K562 (cell line): ENCODE data around the gene TGM1.

Source experiments
- ATF2 ChIP-seq: sonication (generic); formaldehyde crosslinking; IDR thresholded peaks from 2 replicates; pipeline ENCODE4 v1.8.1; 2022; ENCODE audit warnings: missing genetic modification reagents
- CREB1 ChIP-seq, 2 experiments: sonication (generic) in 1 of 2; formaldehyde crosslinking in 1 of 2; IDR thresholded peaks; 2 replicates each; pipeline versions ENCODE4 v1.6.1 to v1.8.0; 2012 to 2022; ENCODE audit warnings: inconsistent platforms in 1 of 2, mild to moderate bottlenecking in 1 of 2, missing genetic modification reagents in 1 of 2, moderate library complexity in 1 of 2
- MXI1 ChIP-seq: IDR thresholded peaks from 2 replicates; pipeline ENCODE4 v1.6.1; 2011; ENCODE audit warnings: low read depth, mild to moderate bottlenecking, improper control_type of control experiment, low read length
- NR2C1 ChIP-seq, 2 experiments: fragments of 450-650 bp; IDR thresholded peaks; 2 replicates each; pipeline ENCODE4 v1.6.1; 2017; ENCODE audit warnings: mild to moderate bottlenecking in 2 of 2, antibody characterized with exemption in 1 of 2, inconsistent platforms in 1 of 2, missing compliant biosample characterization in 1 of 2, missing genetic modification characterization in 1 of 2
- PHF21A ChIP-seq: fragments of 450-650 bp; IDR thresholded peaks from 2 replicates; pipeline ENCODE4 v1.6.1; 2017; ENCODE audit warnings: low read depth, borderline replicate concordance
- TSHZ1 ChIP-seq: fragments of 250-450 bp; sonication (Bioruptor Pico); IDR thresholded peaks from 2 replicates; pipeline ENCODE4 v1.4.0; 2020; ENCODE audit warnings: mild to moderate bottlenecking, moderate library complexity
- TF ChIP-seq, protein P1 (sequence below), 3 experiments: fragments of 200-800 bp in 1 of 3; fragments of 250-450 bp in 1 of 3; fragments of 450-650 bp in 1 of 3; sonication (Bioruptor Pico) in 1 of 3; sonication (Bioruptor generic) in 1 of 3; formaldehyde crosslinking in 1 of 3; IDR thresholded peaks; 2 replicates each; pipeline versions ENCODE4 v1.6.1 to v1.8.0; 2016 to 2022; ENCODE audit warnings: mild to moderate bottlenecking in 2 of 3, missing genetic modification characterization in 2 of 3, missing compliant biosample characterization in 1 of 3, moderate library complexity in 1 of 3
- TF ChIP-seq, protein P2 (sequence below): fragments of 250-450 bp; sonication (Bioruptor Pico); IDR thresholded peaks from 2 replicates; pipeline ENCODE4 v1.5.0; 2020; ENCODE audit warnings: mild to moderate bottlenecking, borderline replicate concordance

DNA sequence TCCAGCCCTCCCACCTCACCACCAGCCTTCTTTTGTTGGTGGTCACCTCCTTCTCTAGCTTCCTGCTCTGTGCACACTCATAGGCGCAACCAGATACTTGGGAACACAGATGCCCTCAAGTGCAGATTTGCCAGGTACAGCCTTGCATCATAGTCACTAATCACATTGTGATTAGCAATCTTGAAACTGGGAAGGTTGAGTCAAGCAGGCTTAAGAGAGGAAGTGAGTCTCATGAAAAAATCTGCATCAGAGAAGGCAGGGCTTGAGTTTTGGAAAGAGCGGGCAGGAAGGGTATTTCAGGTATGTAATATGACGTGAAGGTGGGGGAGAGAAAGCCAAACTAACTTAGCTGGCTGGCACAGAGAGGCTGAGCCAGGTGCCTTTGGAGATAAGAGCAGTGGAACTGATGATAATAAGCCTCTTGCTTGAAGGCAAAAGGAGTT lies 11.1 kb upstream of the TGM1 start:
- no peak for TF ChIP-seq ATF2
- no peak for TF ChIP-seq PHF21A
- TF ChIP-seq, protein P1, sequence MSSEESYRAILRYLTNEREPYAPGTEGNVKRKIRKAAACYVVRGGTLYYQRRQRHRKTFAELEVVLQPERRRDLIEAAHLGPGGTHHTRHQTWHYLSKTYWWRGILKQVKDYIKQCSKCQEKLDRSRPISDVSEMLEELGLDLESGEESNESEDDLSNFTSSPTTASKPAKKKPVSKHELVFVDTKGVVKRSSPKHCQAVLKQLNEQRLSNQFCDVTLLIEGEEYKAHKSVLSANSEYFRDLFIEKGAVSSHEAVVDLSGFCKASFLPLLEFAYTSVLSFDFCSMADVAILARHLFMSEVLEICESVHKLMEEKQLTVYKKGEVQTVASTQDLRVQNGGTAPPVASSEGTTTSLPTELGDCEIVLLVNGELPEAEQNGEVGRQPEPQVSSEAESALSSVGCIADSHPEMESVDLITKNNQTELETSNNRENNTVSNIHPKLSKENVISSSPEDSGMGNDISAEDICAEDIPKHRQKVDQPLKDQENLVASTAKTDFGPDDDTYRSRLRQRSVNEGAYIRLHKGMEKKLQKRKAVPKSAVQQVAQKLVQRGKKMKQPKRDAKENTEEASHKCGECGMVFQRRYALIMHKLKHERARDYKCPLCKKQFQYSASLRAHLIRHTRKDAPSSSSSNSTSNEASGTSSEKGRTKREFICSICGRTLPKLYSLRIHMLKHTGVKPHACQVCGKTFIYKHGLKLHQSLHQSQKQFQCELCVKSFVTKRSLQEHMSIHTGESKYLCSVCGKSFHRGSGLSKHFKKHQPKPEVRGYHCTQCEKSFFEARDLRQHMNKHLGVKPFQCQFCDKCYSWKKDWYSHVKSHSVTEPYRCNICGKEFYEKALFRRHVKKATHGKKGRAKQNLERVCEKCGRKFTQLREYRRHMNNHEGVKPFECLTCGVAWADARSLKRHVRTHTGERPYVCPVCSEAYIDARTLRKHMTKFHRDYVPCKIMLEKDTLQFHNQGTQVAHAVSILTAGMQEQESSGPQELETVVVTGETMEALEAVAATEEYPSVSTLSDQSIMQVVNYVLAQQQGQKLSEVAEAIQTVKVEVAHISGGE (CRISPR knock-in tag; IDR thresholded peaks at IDR 0.05), result no peak
- TF ChIP-seq, protein P2, sequence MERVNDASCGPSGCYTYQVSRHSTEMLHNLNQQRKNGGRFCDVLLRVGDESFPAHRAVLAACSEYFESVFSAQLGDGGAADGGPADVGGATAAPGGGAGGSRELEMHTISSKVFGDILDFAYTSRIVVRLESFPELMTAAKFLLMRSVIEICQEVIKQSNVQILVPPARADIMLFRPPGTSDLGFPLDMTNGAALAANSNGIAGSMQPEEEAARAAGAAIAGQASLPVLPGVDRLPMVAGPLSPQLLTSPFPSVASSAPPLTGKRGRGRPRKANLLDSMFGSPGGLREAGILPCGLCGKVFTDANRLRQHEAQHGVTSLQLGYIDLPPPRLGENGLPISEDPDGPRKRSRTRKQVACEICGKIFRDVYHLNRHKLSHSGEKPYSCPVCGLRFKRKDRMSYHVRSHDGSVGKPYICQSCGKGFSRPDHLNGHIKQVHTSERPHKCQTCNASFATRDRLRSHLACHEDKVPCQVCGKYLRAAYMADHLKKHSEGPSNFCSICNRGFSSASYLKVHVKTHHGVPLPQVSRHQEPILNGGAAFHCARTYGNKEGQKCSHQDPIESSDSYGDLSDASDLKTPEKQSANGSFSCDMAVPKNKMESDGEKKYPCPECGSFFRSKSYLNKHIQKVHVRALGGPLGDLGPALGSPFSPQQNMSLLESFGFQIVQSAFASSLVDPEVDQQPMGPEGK (CRISPR knock-in tag), result no peak
- no peak for TF ChIP-seq TSHZ1 (CRISPR knock-in tag)
- no peak for TF ChIP-seq CREB1 (IDR thresholded peaks at IDR 0.05)
- TF ChIP-seq CREB1 (CRISPR knock-in tag; IDR thresholded peaks at IDR 0.05), result no peak
- TF ChIP-seq NR2C1 (IDR thresholded peaks at IDR 0.05), result no peak
- no peak for TF ChIP-seq NR2C1 (tag; IDR thresholded peaks at IDR 0.05)
- no peak for TF ChIP-seq MXI1
